IMR-90 (cell line): ENCODE data around the gene ASH1L. TPM values are rescaled to one million over a fixed set of nuclear protein-coding genes. Genes with fewer than 3 reads are reported as not detected.

Experiments used
- ATAC-seq: fragments of 200-7000 bp; cut with Tn5 transposase; 2 replicates; pipeline ENCODE4 v1.9.1; 2020; ENCODE audit warnings: low read depth, mild to moderate bottlenecking, moderate library complexity
- BruUV-seq: library from RNA; stranded (reverse); fragments of 400-500 nt; replicated peaks from 2 replicates; lab custom pipeline; 2021; lab: Mats Ljungman, UMichigan
- CTCF ChIA-PET: fragments of 300-600 bp; formaldehyde crosslinking; extraction: SDS; loops from one replicate; lab custom pipeline; 2021; ENCODE audit warnings: antibody characterized with exemption; lab: Yijun Ruan, JAX
- POLR2A ChIA-PET: fragments of 300-600 bp; sonication (Branson Sonifier 250); formaldehyde crosslinking; loops from one replicate; lab custom pipeline; 2022; ENCODE audit warnings: antibody characterized with exemption; ENCODE audit not compliant: unreplicated experiment; lab: Charles Lee
- DNase-seq: peaks from one replicate; pipeline ENCODE4 v3.0.0; 2013
- H2AFZ ChIP-seq: replicated peaks from 2 replicates; pipeline ENCODE3; 2013; ENCODE audit warnings: low read length, mild to moderate bottlenecking; ENCODE audit not compliant: poor library complexity
- H2AK5ac ChIP-seq: 2 replicates; pipeline ENCODE4 v1.6.1; 2013; ENCODE audit warnings: low read depth, low read length, inconsistent platforms
- H2AK9ac ChIP-seq: replicated peaks from 2 replicates; pipeline ENCODE3; 2013; ENCODE audit warnings: mild to moderate bottlenecking, low read depth, low read length, moderate library complexity; ENCODE audit not compliant: poor library complexity
- H2BK120ac ChIP-seq: 2 replicates; pipeline ENCODE4 v1.6.1; 2013; ENCODE audit warnings: low read depth, low read length, inconsistent platforms
- H2BK15ac ChIP-seq: 3 replicates; pipeline ENCODE4 v1.6.1; 2013; ENCODE audit warnings: low read depth, low read length, inconsistent platforms
- H2BK20ac ChIP-seq: 2 replicates; pipeline ENCODE4 v1.6.1; 2013; ENCODE audit warnings: low read depth, mild to moderate bottlenecking, inconsistent platforms, low read length, moderate library complexity
- H2BK5ac ChIP-seq: 2 replicates; pipeline ENCODE4 v1.6.1; 2013; ENCODE audit warnings: mild to moderate bottlenecking, low read depth, low read length, inconsistent platforms; ENCODE audit not compliant: poor library complexity, severe bottlenecking
- H3K14ac ChIP-seq: replicated peaks from 2 replicates; pipeline ENCODE4 v1.6.1; 2013; ENCODE audit warnings: low read depth, low read length, inconsistent platforms
- H3K18ac ChIP-seq: 2 replicates; pipeline ENCODE4 v1.6.1; 2013; ENCODE audit warnings: low read depth, low read length, control low read depth
- H3K23ac ChIP-seq: 2 replicates; pipeline ENCODE4 v1.6.1; 2013; ENCODE audit warnings: low read depth, low read length, inconsistent platforms
- H3K27ac ChIP-seq: 2 replicates; pipeline ENCODE4 v1.5.1; 2013; ENCODE audit warnings: mild to moderate bottlenecking, control low read depth, low read length; ENCODE audit not compliant: insufficient read depth
- H3K27me3 ChIP-seq: 2 replicates; pipeline ENCODE4 v1.6.1; 2013; ENCODE audit warnings: low read length; ENCODE audit not compliant: control insufficient read depth, insufficient read depth
- H3K36me3 ChIP-seq: 2 replicates; pipeline ENCODE4 v1.6.1; 2013; ENCODE audit warnings: low read length, mixed read lengths; ENCODE audit not compliant: control insufficient read depth, insufficient read depth
- H3K4ac ChIP-seq: 2 replicates; pipeline ENCODE4 v1.6.1; 2013; ENCODE audit warnings: low read depth, low read length, inconsistent platforms
- H3K4me1 ChIP-seq: 2 replicates; pipeline ENCODE4 v1.6.1; 2013; ENCODE audit warnings: low read length, mixed read lengths; ENCODE audit not compliant: control insufficient read depth, insufficient read depth
- H3K4me2 ChIP-seq: 2 replicates; pipeline ENCODE4 v1.6.1; 2013; ENCODE audit warnings: low read depth, mild to moderate bottlenecking, control low read depth, low read length, moderate library complexity
- H3K4me3 ChIP-seq: 2 replicates; pipeline ENCODE4 v1.5.1; 2013; ENCODE audit warnings: low read depth, mild to moderate bottlenecking, control low read depth, low read length, moderate library complexity; ENCODE audit not compliant: insufficient read depth
- H3K56ac ChIP-seq: 2 replicates; pipeline ENCODE4 v1.6.1; 2013; ENCODE audit warnings: low read length, inconsistent platforms; ENCODE audit not compliant: insufficient read depth; ENCODE audit errors: extremely low read depth
- H3K79me1 ChIP-seq, 2 experiments: 2 replicates each; pipeline ENCODE4 v1.6.1; 2013; ENCODE audit warnings: low read length in 2 of 2, inconsistent platforms in 1 of 2, low read depth in 1 of 2
- H3K9ac ChIP-seq: 2 replicates; pipeline ENCODE4 v1.6.1; 2013; ENCODE audit warnings: low read depth, low read length, control low read depth
- H3K9me1 ChIP-seq: 2 replicates; pipeline ENCODE4 v1.6.1; 2013; ENCODE audit warnings: low read length, inconsistent platforms; ENCODE audit not compliant: insufficient read depth
- H3K9me3 ChIP-seq: 2 replicates; pipeline ENCODE4 v1.6.1; 2013; ENCODE audit warnings: low read length; ENCODE audit not compliant: control insufficient read depth, insufficient read depth
- H4K20me1 ChIP-seq: 2 replicates; pipeline ENCODE4 v1.6.1; 2013; ENCODE audit warnings: low read length, inconsistent platforms; ENCODE audit not compliant: insufficient read depth
- H4K5ac ChIP-seq: 2 replicates; pipeline ENCODE4 v1.6.1; 2013; ENCODE audit warnings: mild to moderate bottlenecking, low read depth, low read length, control low read depth
- H4K8ac ChIP-seq, 2 experiments: 2 replicates each; pipeline ENCODE4 v1.6.1; 2013; ENCODE audit warnings: low read depth in 2 of 2, low read length in 2 of 2, control low read depth in 1 of 2, inconsistent platforms in 1 of 2
- H4K91ac ChIP-seq: 2 replicates; pipeline ENCODE4 v1.6.1; 2013; ENCODE audit warnings: low read depth, low read length, inconsistent platforms; ENCODE audit not compliant: insufficient read depth
- CEBPB ChIP-seq: IDR thresholded peaks from 2 replicates; pipeline ENCODE4 v1.6.1; 2012; ENCODE audit warnings: low read depth, low read length, improper control_type of control experiment
- ELK1 ChIP-seq: fragments of 150-350 bp; IDR thresholded peaks from 2 replicates; pipeline ENCODE4 v1.6.1; 2016; ENCODE audit warnings: low read depth, mild to moderate bottlenecking, low read length, moderate library complexity, borderline replicate concordance
- MAFK ChIP-seq: IDR thresholded peaks from 2 replicates; pipeline ENCODE4 v1.6.1; 2012; ENCODE audit warnings: low read depth, low read length, improper control_type of control experiment
- RAD21 ChIP-seq: IDR thresholded peaks from 2 replicates; pipeline ENCODE4 v1.6.1; 2012; ENCODE audit warnings: low read length, improper control_type of control experiment
- RCOR1 ChIP-seq: IDR thresholded peaks from 2 replicates; pipeline ENCODE4 v1.6.1; 2012; ENCODE audit warnings: mild to moderate bottlenecking, low read length, improper control_type of control experiment; ENCODE audit not compliant: insufficient replicate concordance
- WGBS, 2 experiments: methylation state at CpG; one replicate each; pipeline versions ENCODE4 v1.1.5 to v1.1.7; 2013; ENCODE audit warnings: missing lambda C conversion rate in 2 of 2; ENCODE audit not compliant: insufficient read length in 1 of 2; ENCODE audit errors: extremely low coverage in 2 of 2; 5-methylcytosine and 5-hydroxymethylcytosine counted together
- dilution Hi-C: fragments of 300-500 bp; cut with HindIII; formaldehyde crosslinking; loops from one replicate; pipeline ENCODE4 v1.14.3; 2018; ENCODE audit warnings: low sequenced_read_pairs; ENCODE audit not compliant: unreplicated experiment
- in situ Hi-C: fragments of 300-500 bp; cut with MboI; formaldehyde crosslinking; loops from 3 replicates; pipeline ENCODE4 v1.14.3; 2019; ENCODE audit warnings: low sequenced_read_pairs, inconsistent platforms, mixed read lengths
- intact Hi-C: fragments of 100-400 bp; cut with micrococcal nuclease; formaldehyde crosslinking; loops from 2 replicates; pipeline ENCODE4 v1.10.0; 2022
- polyA plus RNA-seq, 3 experiments: library from polyadenylated mRNA; depleted of rRNA; stranded (reverse); fragments of >200 nt; gene quantifications; 2 replicates each; pipeline ENCODE4 v1.2.3, GENCODE V29; 2012; ENCODE audit warnings: low replicate concordance in 1 of 3
- total RNA-seq: library from RNA; depleted of rRNA; stranded (reverse); fragments of >200 nt; gene quantifications from 2 replicates; pipeline ENCODE4 v1.2.3, GENCODE V29; 2012
- TF ChIP-seq, protein P1 (sequence below): fragments of 150-350 bp; IDR thresholded peaks from 2 replicates; pipeline ENCODE4 v1.6.1; 2017; ENCODE audit warnings: mild to moderate bottlenecking, antibody characterized with exemption, low read length, low read depth

The ASH1L gene
- total and polyA plus RNA-seq, 2 of the 4 experiments (the other 2 are of a cell fraction): 13.7 to 18.5 TPM

DNA sequence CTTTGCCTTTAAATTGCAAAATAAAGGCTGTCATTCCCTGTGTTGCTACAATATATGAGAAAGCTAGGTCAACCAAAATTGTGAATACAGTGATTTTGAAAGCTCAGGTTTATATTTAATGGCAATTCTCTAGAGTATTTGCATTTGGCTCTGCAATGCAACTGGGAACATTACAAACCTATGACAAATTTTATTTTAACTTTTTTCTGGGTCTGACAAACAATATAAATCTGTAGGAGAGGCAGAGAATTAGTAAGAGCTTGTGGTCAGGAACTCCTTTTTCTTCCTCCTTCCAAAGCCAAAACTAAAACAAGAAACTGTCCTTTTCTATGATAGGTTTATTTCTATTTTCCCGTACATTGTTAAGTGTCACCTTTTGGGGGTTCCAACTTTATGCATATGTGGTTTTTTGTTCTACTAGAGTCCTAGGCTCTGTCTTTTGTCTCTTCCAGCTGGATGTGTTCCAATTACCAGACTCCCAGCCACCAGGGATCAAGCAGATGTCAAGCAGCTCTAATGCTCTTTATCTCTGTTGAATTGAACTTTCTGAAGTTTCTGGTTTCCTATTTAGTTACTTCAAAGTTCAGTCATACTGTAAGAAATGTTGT lies 106.9 kb downstream of the ASH1L start:
- WGBS, 2 experiments: no CpG with 5 or more reads among the region's 1 CpG
- Histone ChIP-seq H3K4me2 (no peak overlapping the region; the same call in 1 of the 2 replicates), H4K5ac (no peak overlapping the region), H2BK15ac (no peak overlapping the region), H3K9me3 (no peaks in the 10 kb centered on the region), H4K20me1 (no peaks in the 10 kb centered on the region), H2BK20ac (no peak overlapping the region), H2BK120ac (no peak overlapping the region), H2AK9ac (no peak overlapping the region), H3K14ac (no peak overlapping the region), H3K27ac (no peak overlapping the region), H3K4me1 (peaks cover 2% of the 10 kb centered on the region), H3K9ac (no peak overlapping the region), H3K56ac (no peak overlapping the region), H3K4ac (no peak overlapping the region), H4K91ac (no peak overlapping the region), H2BK5ac (no peak overlapping the region), H3K36me3 (peaks cover 7% of the 10 kb centered on the region; the same call in 1 of the 2 replicates), H3K79me1 (peaks cover 18 to 33% of the 10 kb centered on the region in 2 experiments), H2AK5ac (no peak overlapping the region), H3K9me1 (0 out of 2 replicates have a peak, but pooled peaks cover 6% of the 10 kb centered on the region), H4K8ac (no peak overlapping the region), H3K23ac (no peak overlapping the region), H2AFZ (no peak overlapping the region), H3K18ac (no peak overlapping the region), H3K27me3 (no peaks in the 10 kb centered on the region), H3K4me3 (no peak overlapping the region)
- CTCF ChIA-PET: no interaction called here
- TF ChIP-seq, protein P1, sequence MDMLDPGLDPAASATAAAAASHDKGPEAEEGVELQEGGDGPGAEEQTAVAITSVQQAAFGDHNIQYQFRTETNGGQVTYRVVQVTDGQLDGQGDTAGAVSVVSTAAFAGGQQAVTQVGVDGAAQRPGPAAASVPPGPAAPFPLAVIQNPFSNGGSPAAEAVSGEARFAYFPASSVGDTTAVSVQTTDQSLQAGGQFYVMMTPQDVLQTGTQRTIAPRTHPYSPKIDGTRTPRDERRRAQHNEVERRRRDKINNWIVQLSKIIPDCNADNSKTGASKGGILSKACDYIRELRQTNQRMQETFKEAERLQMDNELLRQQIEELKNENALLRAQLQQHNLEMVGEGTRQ: no peak
- TF ChIP-seq CEBPB: no peak
- no peak for TF ChIP-seq RCOR1
- TF ChIP-seq MAFK: no peak
- no peak for TF ChIP-seq ELK1
- no peak for TF ChIP-seq RAD21
- POLR2A ChIA-PET: no interaction called here
- intact Hi-C loops (no loop called here), dilution Hi-C loops (no loop called here), in situ Hi-C loops (no loop called here)
- BruUV-seq: no TSS peak
- peak; percentile 46 for DNase-seq
- peak; percentile 27; the same call in 1 of the 2 replicates for ATAC-seq
